Stimulated activated naive CD8-positive, alpha-beta T cell treated with anti-CD3 and anti-CD28 coated beads, Interleukin-15, Interleukin-2, amounts not matched to agents 100 U/mL and 50 U/mL, for 24 hours (primary cell): ENCODE results near the gene SPECC1L.
A peak's percentile ranks its signal among the peaks of the same experiment; 100 is the strongest.
"Not testable (repeated sequence)": the region's sequence is repeated elsewhere in the genome, so short reads cannot be mapped to it uniquely, and the experiment has no call there.

Experiments
- ATAC-seq: fragments of 150-1000 bp; cut with Tn5 transposase; one replicate; pipeline ENCODE4 v1.10.0; 2021
- DNase-seq: peaks from one replicate; pipeline ENCODE4 v3.0.0; 2021

SPECC1L gene, protein sequence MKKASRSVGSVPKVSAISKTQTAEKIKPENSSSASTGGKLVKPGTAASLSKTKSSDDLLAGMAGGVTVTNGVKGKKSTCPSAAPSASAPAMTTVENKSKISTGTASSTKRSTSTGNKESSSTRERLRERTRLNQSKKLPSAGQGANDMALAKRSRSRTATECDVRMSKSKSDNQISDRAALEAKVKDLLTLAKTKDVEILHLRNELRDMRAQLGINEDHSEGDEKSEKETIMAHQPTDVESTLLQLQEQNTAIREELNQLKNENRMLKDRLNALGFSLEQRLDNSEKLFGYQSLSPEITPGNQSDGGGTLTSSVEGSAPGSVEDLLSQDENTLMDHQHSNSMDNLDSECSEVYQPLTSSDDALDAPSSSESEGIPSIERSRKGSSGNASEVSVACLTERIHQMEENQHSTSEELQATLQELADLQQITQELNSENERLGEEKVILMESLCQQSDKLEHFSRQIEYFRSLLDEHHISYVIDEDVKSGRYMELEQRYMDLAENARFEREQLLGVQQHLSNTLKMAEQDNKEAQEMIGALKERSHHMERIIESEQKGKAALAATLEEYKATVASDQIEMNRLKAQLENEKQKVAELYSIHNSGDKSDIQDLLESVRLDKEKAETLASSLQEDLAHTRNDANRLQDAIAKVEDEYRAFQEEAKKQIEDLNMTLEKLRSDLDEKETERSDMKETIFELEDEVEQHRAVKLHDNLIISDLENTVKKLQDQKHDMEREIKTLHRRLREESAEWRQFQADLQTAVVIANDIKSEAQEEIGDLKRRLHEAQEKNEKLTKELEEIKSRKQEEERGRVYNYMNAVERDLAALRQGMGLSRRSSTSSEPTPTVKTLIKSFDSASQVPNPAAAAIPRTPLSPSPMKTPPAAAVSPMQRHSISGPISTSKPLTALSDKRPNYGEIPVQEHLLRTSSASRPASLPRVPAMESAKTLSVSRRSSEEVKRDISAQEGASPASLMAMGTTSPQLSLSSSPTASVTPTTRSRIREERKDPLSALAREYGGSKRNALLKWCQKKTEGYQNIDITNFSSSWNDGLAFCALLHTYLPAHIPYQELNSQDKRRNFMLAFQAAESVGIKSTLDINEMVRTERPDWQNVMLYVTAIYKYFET

DNA sequence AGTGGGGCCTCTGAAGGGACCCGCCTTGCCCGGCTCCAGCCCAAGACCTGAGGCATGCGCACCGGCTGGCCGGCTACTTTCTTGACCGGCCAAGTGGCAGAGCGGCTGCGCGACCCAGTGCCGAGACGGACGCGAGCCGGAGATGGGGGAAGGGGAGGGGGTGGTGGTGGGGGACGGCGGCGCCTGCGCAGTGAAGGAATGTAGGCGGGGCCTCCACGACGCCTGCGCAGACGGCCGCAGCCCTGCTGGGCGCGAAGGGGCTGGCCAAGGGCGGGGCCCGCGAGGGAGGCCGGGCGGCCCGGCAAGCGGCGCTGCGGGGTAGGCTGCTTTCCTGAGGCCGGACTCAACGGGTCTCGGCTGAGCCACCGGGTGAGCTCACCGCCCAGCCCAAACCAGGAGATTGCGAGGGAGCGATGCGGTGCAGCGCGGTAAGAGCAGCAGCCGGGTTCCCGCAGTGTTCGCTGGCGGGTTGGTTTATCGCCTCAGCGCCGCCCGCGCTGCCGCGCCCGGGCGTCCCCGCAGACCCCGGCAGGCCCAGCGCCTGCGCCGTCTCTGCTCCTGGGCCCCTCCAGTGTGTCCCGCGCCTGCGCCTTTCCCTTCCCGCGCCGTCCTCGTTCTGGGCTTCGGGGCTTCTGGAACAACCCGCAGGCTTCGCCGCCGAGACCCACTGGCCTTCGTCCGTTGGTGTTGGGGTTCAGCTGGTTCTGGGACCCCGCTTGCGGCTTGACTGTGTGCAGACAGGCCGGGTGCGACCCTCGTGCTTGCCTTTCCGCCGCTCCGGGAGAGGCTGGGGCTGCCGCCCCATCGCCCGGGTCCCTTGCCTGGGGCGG is at the start of gene SPECC1L:
TSS of gene SPECC1L (plus strand) at position 276 of the 830 bp plus-strand sequence. CDS start 31,401 bp downstream, outside the sequence.
- ATAC-seq (peak; percentile 90), DNase-seq (peak; percentile 96)

- ATAC-seq, result no peak
Measured at GRCh38 chr22:24224468-24224867, 46.2 kb upstream of the SPECC1L start.

GRCh38 chr22:24225044-24225601 is 45.5 kb upstream of the SPECC1L start:
- ATAC-seq (no peak), DNase-seq (no peak)

More at GRCh38 chr22:24224468-24224867, 46.2 kb upstream of the SPECC1L start:
- DNase-seq, result no peak

DNA sequence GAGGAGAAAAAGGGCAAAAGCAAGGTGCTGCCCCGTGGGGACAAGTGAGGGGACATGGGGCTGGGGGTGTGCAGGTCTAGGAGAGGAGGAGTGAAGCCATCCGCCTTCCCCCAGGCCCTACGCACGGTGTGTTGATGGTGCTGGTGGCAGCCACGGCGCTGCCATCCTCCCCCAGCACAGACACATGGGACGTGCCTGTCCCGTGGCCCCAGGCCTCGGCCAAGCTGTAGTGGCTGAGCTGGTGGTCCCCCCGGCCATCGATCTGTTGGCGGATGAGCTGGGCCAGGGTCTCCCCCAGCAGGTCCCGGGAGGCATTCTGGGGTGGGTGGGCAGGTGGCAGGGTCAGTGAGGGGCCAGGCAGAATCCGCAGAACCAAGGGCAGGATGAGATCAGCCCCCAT is 44.7 kb upstream of the SPECC1L start:
- ATAC-seq (no peak), DNase-seq (no peak)

GRCh38 chr22:24230911-24231656 is 39.5 kb upstream of the SPECC1L start:
- ATAC-seq (peak; percentile 57), DNase-seq (peak; percentile 82)

- DNase-seq, result no peak
Measured at GRCh38 chr22:24231706-24232105, 38.9 kb upstream of the SPECC1L start.

GRCh38 chr22:24232124-24232523 is 38.5 kb upstream of the SPECC1L start:
- ATAC-seq, result no peak

More at GRCh38 chr22:24231706-24232105, 38.9 kb upstream of the SPECC1L start:
- no peak for ATAC-seq

GRCh38 chr22:24232725-24233124 is 37.9 kb upstream of the SPECC1L start:
- DNase-seq (no peak), ATAC-seq (no peak)

More at GRCh38 chr22:24232124-24232523, 38.5 kb upstream of the SPECC1L start:
- DNase-seq, result no peak

- ATAC-seq, result no peak
Measured at GRCh38 chr22:24233235-24233634, 37.4 kb upstream of the SPECC1L start.

DNA sequence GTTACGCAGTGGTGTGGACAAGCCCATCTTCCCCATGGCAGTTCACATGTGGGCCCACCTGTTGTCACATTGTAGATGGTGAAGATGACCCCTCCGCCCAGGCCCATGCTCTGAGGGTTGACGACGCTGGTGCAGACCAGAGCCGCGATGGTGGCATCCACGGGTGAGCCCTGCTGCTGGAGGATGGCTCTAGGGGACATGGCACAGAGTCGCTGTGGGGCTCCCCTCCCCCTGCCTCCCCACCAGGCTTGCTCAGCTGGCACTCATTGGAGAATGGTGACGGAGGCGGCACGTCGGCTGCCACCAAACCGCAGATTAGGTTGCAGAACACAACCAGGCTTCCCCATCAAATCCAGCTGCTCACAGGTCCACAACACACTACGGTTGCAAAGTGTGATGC is 36.8 kb upstream of the SPECC1L start:
- no peak for DNase-seq
- ATAC-seq, result no peak

More at GRCh38 chr22:24233235-24233634, 37.4 kb upstream of the SPECC1L start:
- no peak for DNase-seq

DNA sequence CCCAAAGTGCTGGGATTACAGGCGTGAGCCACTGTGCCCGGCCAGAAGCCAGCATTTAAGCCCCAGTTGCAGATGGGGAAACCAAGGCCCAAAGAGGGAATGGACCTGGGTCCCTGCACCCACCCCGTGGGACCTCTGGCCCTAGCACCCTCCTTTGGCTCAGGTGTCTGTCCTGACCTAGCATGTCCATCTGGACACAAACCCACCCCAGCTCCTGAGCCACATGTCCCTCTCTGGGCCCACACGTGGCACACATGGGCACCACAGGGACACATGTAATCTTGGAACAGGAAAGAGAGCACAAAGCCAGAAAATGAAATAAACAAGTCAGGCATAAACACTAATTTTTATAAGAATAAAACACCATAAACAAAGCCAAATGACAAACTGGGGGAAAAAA is 35.3 kb upstream of the SPECC1L start:
- no peak for DNase-seq
- ATAC-seq, result no peak

GRCh38 chr22:24236656-24237055 is 34.0 kb upstream of the SPECC1L start:
- no peak for ATAC-seq
- no peak for DNase-seq

GRCh38 chr22:24238101-24238694 is 32.4 kb upstream of the SPECC1L start:
- ATAC-seq, DNase-seq: not testable (repeated sequence)

DNA sequence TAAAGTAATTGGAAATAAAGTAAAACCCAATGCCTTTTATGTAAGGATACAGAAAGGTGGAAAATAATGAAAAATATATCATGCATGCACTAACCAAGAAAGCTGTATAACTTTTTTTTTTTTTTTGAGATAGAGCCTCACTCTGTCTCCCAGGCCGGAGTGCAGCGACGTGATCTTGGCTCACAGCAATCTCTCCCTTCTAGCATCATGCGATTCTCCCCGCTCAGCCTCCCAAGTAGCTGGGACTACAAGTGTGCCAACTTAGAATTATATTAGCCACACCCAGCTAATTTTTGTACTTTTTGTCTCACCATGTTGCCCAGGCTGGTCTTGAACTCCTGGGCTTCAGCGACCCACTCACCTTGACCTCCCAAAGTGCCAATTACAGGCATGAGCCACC is 30.2 kb upstream of the SPECC1L start:
- DNase-seq, result no peak
- no peak for ATAC-seq

DNA sequence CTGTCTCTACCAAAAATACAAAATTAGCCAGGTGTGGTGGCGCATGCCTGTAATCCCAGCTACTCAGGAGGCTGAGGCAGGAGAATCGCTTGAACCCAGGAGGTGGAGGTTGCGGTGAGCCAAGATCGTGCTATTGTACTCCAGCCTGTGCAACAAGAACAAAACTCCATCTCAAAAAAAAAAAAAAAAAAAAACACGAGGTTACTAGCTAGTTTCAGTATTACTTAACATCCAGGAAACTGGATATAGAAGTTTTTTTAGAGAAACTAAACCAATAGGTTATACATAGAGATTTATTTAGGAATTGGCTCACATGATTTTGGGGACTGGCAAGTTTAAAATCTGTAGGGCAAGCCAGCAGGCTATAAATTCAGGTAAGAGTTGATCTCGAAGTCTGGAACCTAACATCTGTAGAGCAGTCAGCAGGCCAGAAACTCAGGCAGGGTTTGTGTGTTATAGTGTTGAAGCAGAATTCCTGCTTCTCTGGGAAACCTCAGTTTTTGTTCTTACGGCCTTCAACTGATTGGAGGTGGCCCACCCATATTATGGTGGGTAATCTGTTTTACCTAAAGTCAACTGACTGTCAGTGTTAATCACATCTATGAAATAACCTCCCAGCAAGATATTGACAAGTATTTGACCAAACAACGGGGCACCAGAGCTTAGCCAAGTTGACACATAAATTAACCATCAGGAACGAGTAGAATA is 29.5 kb upstream of the SPECC1L start:
- ATAC-seq, DNase-seq: not testable (repeated sequence)

DNA sequence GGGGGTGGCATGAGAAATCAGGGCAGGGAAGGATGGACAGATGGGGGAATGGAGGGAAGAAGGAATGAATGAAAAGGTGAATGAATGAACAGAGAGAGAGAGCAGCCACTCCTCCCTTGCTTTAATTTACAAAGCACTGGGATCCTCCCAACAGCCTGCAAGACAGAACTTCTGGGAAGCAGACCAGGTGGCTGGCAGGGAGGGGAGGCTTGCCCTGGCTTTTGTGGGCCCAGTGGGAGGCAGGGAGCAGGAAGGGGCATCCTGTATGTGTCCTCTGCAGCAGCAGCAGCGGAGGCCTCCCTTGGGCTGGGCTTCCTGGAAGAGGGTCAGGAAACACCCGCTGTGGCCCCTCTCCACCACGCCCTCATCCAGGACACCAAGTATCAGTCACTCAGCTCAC is 27.2 kb upstream of the SPECC1L start:
- not testable (repeated sequence) for ATAC-seq, DNase-seq

DNA sequence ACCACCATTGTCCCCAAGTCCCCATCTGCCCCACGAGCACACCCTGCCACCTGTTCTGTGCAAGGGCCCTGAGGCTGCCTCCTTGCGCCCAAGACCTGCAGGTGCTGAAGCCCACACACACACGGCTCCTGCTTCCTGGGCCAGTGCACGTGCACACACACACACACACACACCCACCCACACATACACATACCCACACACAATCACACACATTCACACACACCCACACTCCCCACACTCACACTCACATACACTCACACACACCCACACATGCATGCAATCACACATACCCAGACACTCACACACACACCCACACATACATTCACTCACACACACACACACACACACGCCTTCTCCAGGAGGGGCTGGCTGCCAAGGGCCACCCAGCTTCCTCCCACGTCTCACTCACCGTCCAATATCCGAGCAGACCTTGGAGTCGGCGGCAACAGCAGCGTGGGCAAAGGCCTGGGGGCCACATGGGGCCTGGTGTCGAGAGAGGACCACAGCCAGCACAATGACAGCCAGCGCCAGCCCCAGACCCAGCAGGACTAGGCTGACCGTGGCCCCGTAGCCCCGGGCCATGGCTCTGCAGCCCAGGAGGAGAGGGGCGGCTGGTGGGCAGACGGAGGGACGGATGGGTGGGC is 26.4 kb upstream of the SPECC1L start:
- DNase-seq (no peak), ATAC-seq (no peak)

DNA sequence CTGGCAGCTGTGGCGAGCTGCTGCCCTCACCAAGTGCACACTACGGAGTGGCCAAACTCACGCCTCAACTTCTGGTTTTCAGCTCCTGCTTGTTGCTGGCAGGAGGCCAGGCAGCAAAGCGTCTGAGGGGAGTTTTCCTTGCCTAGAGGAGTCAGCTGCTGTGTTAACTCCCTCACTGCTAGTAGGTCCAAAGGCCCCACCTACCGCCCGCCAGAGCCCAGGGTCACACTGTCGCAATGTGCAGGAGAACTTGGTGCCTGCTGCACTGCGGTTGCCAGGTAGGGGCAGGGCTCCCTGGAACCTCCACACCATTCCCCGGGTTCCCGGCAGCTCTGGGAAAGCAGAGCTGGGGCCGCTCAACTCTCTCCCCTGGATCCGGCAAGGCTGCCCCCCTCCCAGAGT is 25.6 kb upstream of the SPECC1L start, which contains the start of gene GGT5:
TSS of gene GGT5 (minus strand) at position 53 of the 402 bp plus-strand sequence. CDS start 357 bp downstream, outside the sequence.
- DNase-seq, ATAC-seq: not testable (repeated sequence)
